ENCODE data around the gene TNFRSF4. TPM values are rescaled to one million over a fixed set of nuclear protein-coding genes. Genes with fewer than 3 reads are reported as not detected.

TNFRSF4 gene
- total RNA-seq, 1 donor from 2014 or later = 788 TPM

GRCh38 chr1:1171546-1172340, 42.2 kb downstream of the TNFRSF4 start:
- intact Hi-C loops (cut with micrococcal nuclease) = no loop called here
- Mint-ChIP-seq H3K9me3 (no peaks in the 10 kb centered on the region), H3K4me3 (no peak overlapping the region), H3K27ac (no peak overlapping the region), H3K36me3 (ENCODE audit: low read depth) (no peaks in the 10 kb centered on the region), H3K4me1 (ENCODE audit: low read depth) (peaks cover 12% of the 10 kb centered on the region), H3K27me3 (ENCODE audit: insufficient read depth) (peaks cover 10% of the 10 kb centered on the region)
- no peak for DNase-seq (ENCODE audit: low spot score)

- no peak overlapping the region for H3K4me3 Mint-ChIP-seq
- H3K27ac Mint-ChIP-seq = no peak overlapping the region
- H3K4me1 Mint-ChIP-seq (ENCODE audit: low read depth) = peaks cover 12% of the 10 kb centered on the region
- intact Hi-C loops (cut with micrococcal nuclease) = no loop called here
- no peaks in the 10 kb centered on the region for H3K9me3 Mint-ChIP-seq
- DNase-seq (ENCODE audit: low spot score) = no peak
- H3K36me3 Mint-ChIP-seq (ENCODE audit: low read depth) = no peaks in the 10 kb centered on the region
- H3K27me3 Mint-ChIP-seq (ENCODE audit: insufficient read depth) = peaks cover 10% of the 10 kb centered on the region
Observed at GRCh38 chr1:1171161-1171545, 42.8 kb downstream of the TNFRSF4 start.

GRCh38 chr1:1170215-1171091, 43.5 kb downstream of the TNFRSF4 start:
- intact Hi-C loops (cut with micrococcal nuclease) = no loop called here
- Mint-ChIP-seq H3K9me3 (no peaks in the 10 kb centered on the region), H3K4me3 (no peak overlapping the region), H3K27me3 (ENCODE audit: insufficient read depth) (peaks cover 10% of the 10 kb centered on the region), H3K36me3 (ENCODE audit: low read depth) (no peaks in the 10 kb centered on the region), H3K27ac (peak overlapping the region; percentile 61), H3K4me1 (ENCODE audit: low read depth) (peaks cover 12% of the 10 kb centered on the region)
- no peak for DNase-seq (ENCODE audit: low spot score)

GRCh38 chr1:1169429-1170214, 44.3 kb downstream of the TNFRSF4 start:
- Mint-ChIP-seq H3K4me3 (no peak overlapping the region), H3K27me3 (ENCODE audit: insufficient read depth) (peaks cover 8% of the 10 kb centered on the region), H3K36me3 (ENCODE audit: low read depth) (no peaks in the 10 kb centered on the region), H3K27ac (no peak overlapping the region), H3K4me1 (ENCODE audit: low read depth) (peaks cover 12% of the 10 kb centered on the region), H3K9me3 (no peaks in the 10 kb centered on the region)
- intact Hi-C loops (cut with micrococcal nuclease) = no loop called here
- DNase-seq (ENCODE audit: low spot score) = no peak

- no peak overlapping the region for H3K4me3 Mint-ChIP-seq
- H3K27me3 Mint-ChIP-seq (ENCODE audit: insufficient read depth) = peaks cover 8% of the 10 kb centered on the region
- H3K9me3 Mint-ChIP-seq = no peaks in the 10 kb centered on the region
- no peak overlapping the region for H3K27ac Mint-ChIP-seq
- intact Hi-C loops (cut with micrococcal nuclease) = no loop called here
- H3K36me3 Mint-ChIP-seq (ENCODE audit: low read depth) = no peaks in the 10 kb centered on the region
- peaks cover 12% of the 10 kb centered on the region for H3K4me1 Mint-ChIP-seq (ENCODE audit: low read depth)
- DNase-seq (ENCODE audit: low spot score) = no peak
Observed at GRCh38 chr1:1168451-1169411, 45.2 kb downstream of the TNFRSF4 start.

- H3K4me3 Mint-ChIP-seq = no peak overlapping the region
- intact Hi-C loops (cut with micrococcal nuclease) = no loop called here
- no peak for DNase-seq (ENCODE audit: low spot score)
- no peak overlapping the region for H3K27ac Mint-ChIP-seq
- no peaks in the 10 kb centered on the region for H3K9me3 Mint-ChIP-seq
- peaks cover 5% of the 10 kb centered on the region for H3K27me3 Mint-ChIP-seq (ENCODE audit: insufficient read depth)
- no peaks in the 10 kb centered on the region for H3K36me3 Mint-ChIP-seq (ENCODE audit: low read depth)
- H3K4me1 Mint-ChIP-seq (ENCODE audit: low read depth) = peaks cover 12% of the 10 kb centered on the region
Observed at GRCh38 chr1:1167841-1168450, 46.0 kb downstream of the TNFRSF4 start.

GRCh38 chr1:1167398-1167821, 46.5 kb downstream of the TNFRSF4 start:
- H3K36me3 Mint-ChIP-seq (ENCODE audit: low read depth) = no peaks in the 10 kb centered on the region
- intact Hi-C loops (cut with micrococcal nuclease) = no loop called here
- H3K9me3 Mint-ChIP-seq = no peaks in the 10 kb centered on the region
- no peak for DNase-seq (ENCODE audit: low spot score)
- peaks cover 12% of the 10 kb centered on the region for H3K4me1 Mint-ChIP-seq (ENCODE audit: low read depth)
- H3K27ac Mint-ChIP-seq = no peak overlapping the region
- H3K27me3 Mint-ChIP-seq (ENCODE audit: insufficient read depth) = peaks cover 5% of the 10 kb centered on the region
- no peak overlapping the region for H3K4me3 Mint-ChIP-seq

- Mint-ChIP-seq H3K27me3 (ENCODE audit: insufficient read depth) (peaks cover 5% of the 10 kb centered on the region), H3K4me1 (ENCODE audit: low read depth) (peaks cover 6% of the 10 kb centered on the region), H3K27ac (no peak overlapping the region), H3K9me3 (no peaks in the 10 kb centered on the region), H3K4me3 (no peak overlapping the region), H3K36me3 (ENCODE audit: low read depth) (no peaks in the 10 kb centered on the region)
- intact Hi-C loops (cut with micrococcal nuclease) = no loop called here
- no peak for DNase-seq (ENCODE audit: low spot score)
Observed at GRCh38 chr1:1166642-1167397, 47.1 kb downstream of the TNFRSF4 start.

- Mint-ChIP-seq H3K36me3 (ENCODE audit: low read depth) (no peaks in the 10 kb centered on the region), H3K4me1 (ENCODE audit: low read depth) (peaks cover 6% of the 10 kb centered on the region), H3K27me3 (ENCODE audit: insufficient read depth) (peaks cover 5% of the 10 kb centered on the region), H3K27ac (no peak overlapping the region), H3K9me3 (no peaks in the 10 kb centered on the region), H3K4me3 (no peak overlapping the region)
- intact Hi-C loops (cut with micrococcal nuclease) = no loop called here
- DNase-seq (ENCODE audit: low spot score) = no peak
Observed at GRCh38 chr1:1165900-1166421, 48.0 kb downstream of the TNFRSF4 start.

- H3K27ac Mint-ChIP-seq = no peak overlapping the region
- intact Hi-C loops (cut with micrococcal nuclease) = no loop called here
Observed at GRCh38 chr1:1165485-1165884, 48.5 kb downstream of the TNFRSF4 start.

More at GRCh38 chr1:1165485-1165884, 48.5 kb downstream of the TNFRSF4 start:
- no peaks in the 10 kb centered on the region for H3K36me3 Mint-ChIP-seq (ENCODE audit: low read depth)
- no peak overlapping the region for H3K4me3 Mint-ChIP-seq
- no peak for DNase-seq (ENCODE audit: low spot score)
- peaks cover 6% of the 10 kb centered on the region for H3K4me1 Mint-ChIP-seq (ENCODE audit: low read depth)
- peaks cover 5% of the 10 kb centered on the region for H3K27me3 Mint-ChIP-seq (ENCODE audit: insufficient read depth)
- H3K9me3 Mint-ChIP-seq = no peaks in the 10 kb centered on the region

All from activated T-helper 1 cell treated with anti-CD3 and anti-CD28 coated beads, Interleukin-12 subunit alpha, Interleukin-12 subunit beta, Interleukin-2, Interleukin-4 antibody, amounts not matched to agents 30 ng/mL and 10 ng/mL and 1 ng/mL, durations not matched to agents 14 hours and 24 hours and 36 hours (primary cell).